OCI-LY3 (cell line): Measurements from ENCODE around the gene HOXA7.

Source experiments
- H2AFZ ChIP-seq: fragments of 200-600, 300-600 bp; shearing (Covaris generic); 2 replicates; pipeline ENCODE4 v1.6.0; 2014; ENCODE audit warnings: antibody characterized with exemption, low read depth, low read length
- H3K27ac ChIP-seq: fragments of 200-600, 300-600 bp; sonication (generic); 2 replicates; pipeline ENCODE4 v1.5.1; 2014; ENCODE audit warnings: mild to moderate bottlenecking, low read length, moderate library complexity, mixed read lengths
- H3K27me3 ChIP-seq: fragments of 200-600, 300-600 bp; sonication (generic); 2 replicates; pipeline ENCODE4 v1.6.1; 2014; ENCODE audit warnings: low read depth, low read length, mixed read lengths
- H3K36me3 ChIP-seq: fragments of 200-600, 300-600 bp; sonication (generic); replicated peaks from 2 replicates; pipeline ENCODE3; 2014; ENCODE audit warnings: low read depth, low read length, mixed read lengths
- H3K4me1 ChIP-seq: fragments of 300-600, 200-600 bp; sonication (generic); 2 replicates; pipeline ENCODE4 v1.6.1; 2014; ENCODE audit warnings: low read length, mixed read lengths
- H3K4me2 ChIP-seq: fragments of 200-600, 300-600 bp; sonication (generic); 2 replicates; pipeline ENCODE4 v1.6.1; 2014; ENCODE audit warnings: low read length, mixed read lengths
- H3K4me3 ChIP-seq: fragments of 300-600, 200-600 bp; sonication (generic); 2 replicates; pipeline ENCODE4 v1.5.1; 2014; ENCODE audit warnings: antibody characterized with exemption, mild to moderate bottlenecking, low read length, moderate library complexity
- H3K79me2 ChIP-seq: fragments of 300-600, 200-600 bp; shearing (Covaris generic); 2 replicates; pipeline ENCODE4 v1.6.1; 2014; ENCODE audit warnings: mild to moderate bottlenecking, low read length, mixed read lengths
- H3K9ac ChIP-seq: fragments of 300-600, 200-600 bp; shearing (Covaris generic); 2 replicates; pipeline ENCODE4 v1.6.0; 2014; ENCODE audit warnings: mild to moderate bottlenecking, low read length, moderate library complexity
- H3K9me3 ChIP-seq: fragments of 200-600, 300-600 bp; shearing (Covaris generic); 2 replicates; pipeline ENCODE4 v1.6.1; 2014; ENCODE audit warnings: low read length, mixed read lengths; ENCODE audit not compliant: insufficient read depth
- H4K20me1 ChIP-seq: fragments of 200-600, 300-600 bp; sonication (generic); 2 replicates; pipeline ENCODE4 v1.6.1; 2016; ENCODE audit warnings: low read length, mixed read lengths; ENCODE audit not compliant: insufficient read depth
- EZH2phosphoT487 ChIP-seq: fragments of 200-600 bp; shearing (Covaris generic); IDR thresholded peaks from 2 replicates; pipeline ENCODE4 v1.6.1; 2018; ENCODE audit warnings: antibody characterized with exemption, mixed run types, low read depth
- TF ChIP-seq, protein P1 (sequence below): fragments of 200-600, 300-600 bp; sonication (generic); IDR thresholded peaks from 2 replicates; pipeline ENCODE4 v1.5.1; 2014; ENCODE audit warnings: antibody characterized with exemption, low read length, low read depth

HOXA7 gene

DNA sequence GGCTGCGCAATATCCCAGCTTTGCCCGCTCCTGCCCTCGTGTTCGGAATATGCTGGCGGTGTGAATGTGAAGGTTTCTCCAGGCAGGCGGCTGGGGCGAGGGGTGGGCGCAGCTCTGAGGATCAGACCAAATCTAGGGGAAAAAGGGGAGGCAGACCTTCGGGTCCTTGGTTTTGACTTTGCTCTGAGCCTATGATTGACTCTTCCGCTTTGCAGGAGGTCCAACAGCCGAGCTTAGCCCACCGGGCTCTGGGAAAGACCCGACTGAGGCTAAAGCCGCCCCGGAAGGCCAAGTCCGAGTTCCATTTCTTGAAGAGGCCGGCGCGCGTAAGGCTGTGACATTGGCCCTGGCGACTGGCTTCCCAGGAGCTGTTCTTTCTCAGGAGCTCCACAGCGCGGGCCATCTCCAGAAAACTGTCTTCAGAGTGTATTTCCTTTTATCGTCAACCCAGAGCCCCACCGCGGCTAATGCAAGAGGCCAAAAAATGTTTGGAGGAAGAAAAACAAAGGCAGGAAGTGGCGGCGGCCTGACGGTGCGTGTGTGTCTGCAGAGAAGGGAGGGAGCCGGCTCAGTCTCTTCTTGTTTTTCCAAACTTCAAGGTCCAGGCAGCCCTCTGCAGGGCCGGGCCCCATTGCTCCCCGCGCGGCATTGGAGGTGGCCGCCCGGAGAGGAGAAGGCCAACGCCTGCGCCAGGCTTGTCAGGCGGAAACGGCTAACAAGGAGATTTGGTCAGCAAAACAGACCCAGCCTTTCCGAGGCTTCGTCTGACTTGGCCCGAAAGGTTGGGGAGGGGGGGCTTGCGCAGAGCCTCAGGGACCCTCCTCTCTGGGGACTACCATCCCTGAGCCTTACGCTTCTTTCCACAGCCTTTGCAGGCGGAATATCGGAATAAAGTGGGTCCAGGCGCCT lies 32.2 kb upstream of the HOXA7 start:
- Histone ChIP-seq H3K4me3 (no peak overlapping the region), H4K20me1 (no peaks in the 10 kb centered on the region), H3K27ac (no peak overlapping the region), H3K27me3 (no peaks in the 10 kb centered on the region), H3K4me2 (no peak overlapping the region), H3K9me3 (no peaks in the 10 kb centered on the region), H3K36me3 (no peaks in the 10 kb centered on the region), H2AFZ (no peak overlapping the region), H3K9ac (no peak overlapping the region), H3K79me2 (no peaks in the 10 kb centered on the region), H3K4me1 (no peaks in the 10 kb centered on the region)
- no peak for TF ChIP-seq EZH2phosphoT487
- TF ChIP-seq, protein P1, sequence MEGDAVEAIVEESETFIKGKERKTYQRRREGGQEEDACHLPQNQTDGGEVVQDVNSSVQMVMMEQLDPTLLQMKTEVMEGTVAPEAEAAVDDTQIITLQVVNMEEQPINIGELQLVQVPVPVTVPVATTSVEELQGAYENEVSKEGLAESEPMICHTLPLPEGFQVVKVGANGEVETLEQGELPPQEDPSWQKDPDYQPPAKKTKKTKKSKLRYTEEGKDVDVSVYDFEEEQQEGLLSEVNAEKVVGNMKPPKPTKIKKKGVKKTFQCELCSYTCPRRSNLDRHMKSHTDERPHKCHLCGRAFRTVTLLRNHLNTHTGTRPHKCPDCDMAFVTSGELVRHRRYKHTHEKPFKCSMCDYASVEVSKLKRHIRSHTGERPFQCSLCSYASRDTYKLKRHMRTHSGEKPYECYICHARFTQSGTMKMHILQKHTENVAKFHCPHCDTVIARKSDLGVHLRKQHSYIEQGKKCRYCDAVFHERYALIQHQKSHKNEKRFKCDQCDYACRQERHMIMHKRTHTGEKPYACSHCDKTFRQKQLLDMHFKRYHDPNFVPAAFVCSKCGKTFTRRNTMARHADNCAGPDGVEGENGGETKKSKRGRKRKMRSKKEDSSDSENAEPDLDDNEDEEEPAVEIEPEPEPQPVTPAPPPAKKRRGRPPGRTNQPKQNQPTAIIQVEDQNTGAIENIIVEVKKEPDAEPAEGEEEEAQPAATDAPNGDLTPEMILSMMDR, result no peak

DNA sequence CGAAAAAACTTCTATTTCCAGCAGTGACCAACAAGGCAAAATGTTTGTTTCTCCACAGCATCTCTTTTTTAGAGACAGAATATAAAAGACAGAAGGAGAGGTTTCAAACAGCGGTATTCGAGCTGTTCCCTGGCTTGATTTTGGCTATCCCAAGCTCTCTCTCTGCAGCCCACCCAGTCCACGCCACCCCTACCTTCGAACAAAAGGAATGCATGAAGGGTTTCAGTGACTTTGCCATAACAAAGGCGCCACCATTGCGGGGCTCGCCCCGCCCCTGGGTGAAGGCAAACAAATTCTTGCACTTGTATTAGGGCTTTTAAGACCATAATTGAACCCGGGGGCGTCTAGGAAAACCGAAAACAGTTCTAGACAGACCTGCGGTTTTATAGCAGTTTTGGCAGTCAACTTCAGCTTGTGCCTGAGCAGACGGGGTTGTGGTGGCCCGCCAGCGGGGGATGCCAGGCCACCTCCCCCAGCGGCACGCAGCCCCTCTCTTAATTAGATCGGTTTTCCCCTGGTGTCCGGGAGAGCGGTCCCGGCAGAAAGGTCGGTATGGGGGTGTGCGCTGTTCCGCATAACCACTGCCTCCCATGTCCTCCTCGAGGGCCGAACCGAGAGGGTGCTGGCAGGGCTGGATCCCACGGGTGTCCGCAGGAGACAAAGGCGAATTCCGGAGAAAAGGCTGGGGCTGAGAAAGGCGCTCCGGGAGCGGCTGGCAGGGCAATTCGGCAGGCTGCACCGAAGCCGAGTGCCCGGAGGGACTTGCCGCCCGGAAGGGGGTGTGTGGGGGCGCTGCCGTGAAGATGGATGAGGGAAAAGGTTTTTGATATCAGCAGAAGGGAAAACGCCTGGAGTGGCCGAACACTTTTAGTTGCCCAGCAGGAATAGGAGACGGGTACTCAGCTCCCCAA lies 31.3 kb upstream of the HOXA7 start:
- Histone ChIP-seq H3K9me3 (no peaks in the 10 kb centered on the region), H4K20me1 (no peaks in the 10 kb centered on the region), H2AFZ (no peak overlapping the region), H3K4me3 (no peak overlapping the region), H3K9ac (no peak overlapping the region), H3K79me2 (no peaks in the 10 kb centered on the region), H3K27ac (no peak overlapping the region), H3K4me1 (no peaks in the 10 kb centered on the region), H3K4me2 (no peak overlapping the region), H3K27me3 (no peaks in the 10 kb centered on the region), H3K36me3 (no peaks in the 10 kb centered on the region)
- TF ChIP-seq, protein P1, result no peak
- TF ChIP-seq EZH2phosphoT487, result no peak

DNA sequence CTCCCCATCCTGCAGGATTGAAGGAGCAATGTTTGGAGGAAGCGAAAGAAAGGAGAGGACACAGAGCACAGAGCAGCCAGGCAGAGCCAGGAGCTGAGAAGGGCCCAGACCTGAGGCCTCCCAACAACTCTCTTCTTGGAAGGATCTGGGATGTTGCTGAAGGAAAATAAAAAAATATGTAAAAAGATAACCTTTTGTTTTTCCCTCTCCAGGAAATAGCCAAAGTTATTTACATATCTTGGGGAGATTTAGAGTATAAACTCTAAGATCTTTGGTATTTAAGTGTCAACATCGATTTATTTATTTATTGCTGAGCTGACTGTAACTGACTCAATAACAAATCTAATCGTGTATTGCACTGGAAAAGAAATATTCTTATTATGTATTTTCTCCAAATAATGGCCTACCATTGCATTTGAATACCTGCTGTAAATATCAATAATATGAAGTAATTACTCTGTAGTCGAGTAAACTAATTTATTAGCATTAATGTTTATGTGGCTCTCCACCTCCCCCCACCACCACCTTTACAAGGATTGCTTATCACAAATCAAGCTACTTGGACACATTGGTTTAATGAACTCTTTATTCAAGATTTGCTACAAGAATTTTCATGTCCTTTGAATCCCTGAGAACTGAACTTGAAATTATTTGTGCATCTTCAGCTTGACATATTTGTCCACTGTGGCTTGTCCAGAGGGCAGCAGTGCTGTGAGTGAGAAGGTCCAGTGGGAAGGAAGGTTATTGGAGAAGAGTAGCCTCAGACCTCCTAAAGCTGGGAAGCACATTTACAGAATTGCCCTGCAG lies 30.4 kb upstream of the HOXA7 start:
- Histone ChIP-seq H3K9ac (no peak overlapping the region), H3K27me3 (no peaks in the 10 kb centered on the region), H3K9me3 (no peaks in the 10 kb centered on the region), H2AFZ (no peak overlapping the region), H3K4me3 (no peak overlapping the region), H3K79me2 (no peaks in the 10 kb centered on the region), H3K27ac (no peak overlapping the region), H3K4me1 (no peaks in the 10 kb centered on the region), H4K20me1 (no peaks in the 10 kb centered on the region), H3K4me2 (no peak overlapping the region), H3K36me3 (no peaks in the 10 kb centered on the region)
- no peak for TF ChIP-seq EZH2phosphoT487
- TF ChIP-seq, protein P1, result no peak
